ENCODE data around the gene KRTAP10-7. TPM values are rescaled to one million over a fixed set of nuclear protein-coding genes. Genes with fewer than 3 reads are reported as not detected.

KRTAP10-7 gene
- total RNA-seq, 1 donor from 2014 or later, result not detected

DNA sequence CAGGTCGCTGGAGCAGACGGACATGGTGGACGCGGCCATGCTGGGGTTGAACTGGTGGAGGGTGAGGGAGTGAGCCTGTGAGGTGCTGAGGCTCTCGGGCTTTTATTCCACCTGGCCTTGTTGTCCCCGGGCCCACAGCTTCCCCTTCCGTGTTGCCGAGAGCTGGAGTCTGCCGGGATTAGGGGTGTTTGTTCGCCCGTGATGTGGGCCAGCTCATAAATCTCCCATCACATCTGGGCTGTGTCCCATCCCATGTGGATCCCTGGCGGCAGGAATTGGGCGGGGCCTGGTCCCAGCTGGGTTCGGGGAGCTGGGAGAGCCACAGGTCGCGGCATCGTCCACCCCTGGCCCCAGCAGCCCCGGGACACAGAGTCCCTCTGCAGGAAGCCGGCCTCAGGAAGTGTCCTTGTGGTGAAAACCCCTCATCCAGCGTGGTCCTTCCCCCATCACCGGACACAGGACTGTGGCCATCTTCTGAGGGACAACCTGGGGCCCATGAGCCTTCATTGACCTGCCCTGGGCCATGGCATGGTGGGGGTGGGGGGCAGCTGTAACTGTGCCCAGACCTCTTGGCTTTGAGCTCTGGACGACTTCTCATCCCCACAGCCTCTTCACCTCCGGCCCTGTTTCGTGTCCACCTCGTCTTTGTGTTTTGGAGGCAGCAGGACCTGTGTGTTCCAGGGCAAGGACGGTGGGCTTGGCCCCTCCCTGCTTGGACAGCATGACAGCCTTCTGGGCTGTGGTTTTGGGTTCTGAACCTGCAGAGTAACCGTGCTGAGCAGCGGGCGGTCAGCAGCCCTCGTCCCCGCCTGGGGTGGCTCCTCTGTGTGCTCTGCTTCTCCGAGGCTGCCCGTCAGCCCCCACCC is 7.7 kb upstream of the KRTAP10-7 start, which contains the start of gene KRTAP10-6:
TSS of gene KRTAP10-6 (minus strand) at position 60 of the 866 bp plus-strand sequence. CDS start at position 39, 21 bp downstream.
- H3K27ac Mint-ChIP-seq (ENCODE audit: unreplicated experiment), result no peak within 1 kb of the TSS
- no peak for DNase-seq (ENCODE audit: low read depth, low spot score)

DNA sequence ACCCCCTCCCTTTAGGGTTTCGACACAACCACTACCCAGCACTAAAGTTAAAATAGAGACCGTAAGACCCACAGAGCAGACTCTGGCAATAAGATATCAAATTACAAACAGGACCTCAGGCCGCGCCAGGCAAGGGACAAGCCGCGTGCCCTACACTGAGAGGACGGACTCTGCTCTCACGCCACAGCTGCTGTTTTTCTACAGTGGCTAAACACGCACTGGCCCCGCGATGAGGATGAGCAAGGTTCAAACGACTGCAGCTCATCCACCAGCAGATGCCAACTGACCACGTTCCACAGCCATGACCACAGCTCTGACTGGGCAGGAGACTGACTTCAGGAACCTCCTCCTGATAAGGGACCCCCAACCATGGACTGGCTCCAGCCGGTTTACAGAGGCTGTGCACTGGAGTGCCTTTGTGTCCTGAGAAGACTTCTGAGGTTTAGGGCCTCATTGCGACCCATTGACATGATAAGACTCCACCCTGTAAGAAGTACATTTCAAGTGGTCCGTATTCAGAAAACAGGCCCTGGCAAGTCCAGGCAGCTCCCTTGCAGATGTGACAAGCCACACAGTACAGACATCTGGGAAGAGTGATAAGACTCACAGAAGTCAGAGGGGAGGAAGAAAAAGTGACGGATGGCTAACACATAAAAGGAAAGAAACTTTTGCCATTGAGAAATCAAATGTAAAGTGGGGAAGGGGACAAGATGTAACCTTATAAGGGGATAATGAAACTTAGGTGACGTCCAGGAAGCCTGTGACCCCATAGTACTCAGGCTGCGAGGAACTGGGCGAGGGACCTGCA is 6.6 kb upstream of the KRTAP10-7 start:
- H3K4me1 Mint-ChIP-seq, result peaks cover 25% of the 10 kb centered on the region
- no peaks in the 10 kb centered on the region for H3K36me3 Mint-ChIP-seq (ENCODE audit: low read depth)
- no peaks in the 10 kb centered on the region for H3K27me3 Mint-ChIP-seq (ENCODE audit: low read depth)
- H3K27ac Mint-ChIP-seq (ENCODE audit: unreplicated experiment), result peak overlapping the region; percentile 69
- TF ChIP-seq, protein P1, sequence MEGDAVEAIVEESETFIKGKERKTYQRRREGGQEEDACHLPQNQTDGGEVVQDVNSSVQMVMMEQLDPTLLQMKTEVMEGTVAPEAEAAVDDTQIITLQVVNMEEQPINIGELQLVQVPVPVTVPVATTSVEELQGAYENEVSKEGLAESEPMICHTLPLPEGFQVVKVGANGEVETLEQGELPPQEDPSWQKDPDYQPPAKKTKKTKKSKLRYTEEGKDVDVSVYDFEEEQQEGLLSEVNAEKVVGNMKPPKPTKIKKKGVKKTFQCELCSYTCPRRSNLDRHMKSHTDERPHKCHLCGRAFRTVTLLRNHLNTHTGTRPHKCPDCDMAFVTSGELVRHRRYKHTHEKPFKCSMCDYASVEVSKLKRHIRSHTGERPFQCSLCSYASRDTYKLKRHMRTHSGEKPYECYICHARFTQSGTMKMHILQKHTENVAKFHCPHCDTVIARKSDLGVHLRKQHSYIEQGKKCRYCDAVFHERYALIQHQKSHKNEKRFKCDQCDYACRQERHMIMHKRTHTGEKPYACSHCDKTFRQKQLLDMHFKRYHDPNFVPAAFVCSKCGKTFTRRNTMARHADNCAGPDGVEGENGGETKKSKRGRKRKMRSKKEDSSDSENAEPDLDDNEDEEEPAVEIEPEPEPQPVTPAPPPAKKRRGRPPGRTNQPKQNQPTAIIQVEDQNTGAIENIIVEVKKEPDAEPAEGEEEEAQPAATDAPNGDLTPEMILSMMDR (conservative IDR thresholded peaks at IDR 0.05), result no peak
- H3K4me3 Mint-ChIP-seq, result no peak overlapping the region
- DNase-seq (ENCODE audit: low read depth, low spot score), result no peak
- H3K9me3 Mint-ChIP-seq, result no peaks in the 10 kb centered on the region

More for the DNA sequence above, 7.7 kb upstream of the KRTAP10-7 start, which contains the start of gene KRTAP10-6:
- Mint-ChIP-seq H3K27me3 (ENCODE audit: low read depth) (peaks cover 5% of the 10 kb centered on the region), H3K4me3 (no peak within 1 kb of the TSS), H3K9me3 (no peaks in the 10 kb centered on the region), H3K36me3 (ENCODE audit: low read depth) (no peaks in the 10 kb centered on the region), H3K4me1 (peaks cover 14% of the 10 kb centered on the region)
- TF ChIP-seq, protein P1 (conservative IDR thresholded peaks at IDR 0.05), result no peak

DNA sequence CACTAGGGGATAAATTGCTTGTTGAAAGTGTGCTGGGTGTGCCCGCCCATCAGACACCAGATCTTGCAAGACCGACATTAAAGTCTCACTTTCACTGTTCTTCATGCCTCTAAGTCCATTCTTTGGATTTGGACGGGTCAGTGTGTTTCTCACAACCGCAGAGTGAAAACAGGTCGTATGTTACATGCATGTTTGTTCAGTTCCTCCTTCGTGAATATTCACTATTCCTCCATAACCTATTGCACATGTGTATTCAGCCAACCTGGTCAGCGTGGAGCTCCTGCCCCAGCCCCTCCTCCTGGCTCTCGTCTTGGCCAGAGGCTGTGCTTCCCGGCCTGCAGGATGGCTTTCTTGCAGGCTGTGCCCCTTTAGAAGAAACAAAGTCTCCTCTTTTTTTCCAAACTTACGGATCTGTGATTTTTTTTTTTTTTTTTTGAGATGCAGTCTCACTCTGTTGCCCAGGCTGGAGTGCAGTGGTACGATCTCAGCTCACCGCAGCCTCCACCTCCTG is 5.9 kb upstream of the KRTAP10-7 start:
- H3K27ac Mint-ChIP-seq (ENCODE audit: unreplicated experiment), result no peak overlapping the region
- no peaks in the 10 kb centered on the region for H3K36me3 Mint-ChIP-seq (ENCODE audit: low read depth)
- no peak overlapping the region for H3K4me3 Mint-ChIP-seq
- H3K9me3 Mint-ChIP-seq, result no peaks in the 10 kb centered on the region
- peaks cover 26% of the 10 kb centered on the region for H3K4me1 Mint-ChIP-seq
- no peaks in the 10 kb centered on the region for H3K27me3 Mint-ChIP-seq (ENCODE audit: low read depth)
- DNase-seq (ENCODE audit: low read depth, low spot score), result no peak
- TF ChIP-seq, protein P1 (conservative IDR thresholded peaks at IDR 0.05), result no peak

DNA sequence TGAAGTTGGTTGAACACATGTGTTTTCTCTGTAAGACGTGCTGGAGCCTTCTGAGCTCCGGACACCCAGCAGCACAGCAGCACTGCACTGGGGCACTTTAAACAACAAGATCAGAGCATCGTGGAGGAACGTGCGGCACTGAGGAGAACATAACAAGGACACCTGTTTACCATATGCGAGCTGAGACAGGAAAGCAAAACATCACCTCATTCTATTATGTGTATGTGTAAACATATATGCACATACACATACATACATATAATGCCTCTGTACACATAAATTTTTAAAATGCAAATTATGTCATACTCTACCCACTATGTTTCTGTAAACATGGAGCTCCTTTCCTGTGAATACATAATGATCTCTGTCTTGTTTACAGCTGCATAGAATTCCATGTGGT is 4.9 kb upstream of the KRTAP10-7 start:
- no peaks in the 10 kb centered on the region for H3K9me3 Mint-ChIP-seq
- H3K27me3 Mint-ChIP-seq (ENCODE audit: low read depth), result no peaks in the 10 kb centered on the region
- DNase-seq (ENCODE audit: low read depth, low spot score), result no peak
- TF ChIP-seq, protein P1 (conservative IDR thresholded peaks at IDR 0.05), result no peak
- H3K36me3 Mint-ChIP-seq (ENCODE audit: low read depth), result no peaks in the 10 kb centered on the region
- peaks cover 26% of the 10 kb centered on the region for H3K4me1 Mint-ChIP-seq
- H3K4me3 Mint-ChIP-seq, result no peak overlapping the region
- H3K27ac Mint-ChIP-seq (ENCODE audit: unreplicated experiment), result no peak overlapping the region

DNA sequence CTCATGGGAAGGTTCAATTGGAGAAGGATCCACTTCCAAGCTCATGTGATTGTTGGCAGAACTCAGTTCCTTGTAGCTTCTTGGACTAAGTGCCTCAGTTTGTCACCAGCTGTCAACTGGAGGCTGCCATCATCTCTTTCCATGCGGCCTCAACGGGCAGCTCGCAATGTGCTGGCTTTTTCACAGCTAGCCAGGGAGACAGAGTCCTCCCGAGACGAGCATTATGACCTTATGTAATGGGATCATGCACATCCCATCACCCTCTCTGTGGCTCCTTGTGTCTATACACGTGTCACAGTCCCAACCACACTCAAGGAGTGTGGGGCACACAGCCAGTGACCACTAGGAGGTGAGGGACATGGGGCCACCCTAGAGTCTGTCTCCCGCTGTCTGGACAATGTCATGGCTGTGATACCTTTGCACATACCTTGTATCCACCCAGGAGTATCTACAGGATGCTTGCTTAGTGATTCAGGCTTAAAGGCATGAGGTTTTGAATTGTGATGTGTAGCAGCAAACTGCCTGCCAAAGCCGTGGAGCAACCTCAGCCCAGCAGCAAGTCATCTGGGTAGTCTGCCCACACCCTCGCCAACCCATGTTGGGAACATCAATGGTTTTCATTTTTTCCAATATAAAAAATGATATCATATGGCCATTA is 4.2 kb upstream of the KRTAP10-7 start:
- Mint-ChIP-seq H3K27me3 (ENCODE audit: low read depth) (no peaks in the 10 kb centered on the region), H3K4me1 (peaks cover 26% of the 10 kb centered on the region), H3K36me3 (ENCODE audit: low read depth) (no peaks in the 10 kb centered on the region), H3K4me3 (no peak overlapping the region), H3K27ac (ENCODE audit: unreplicated experiment) (no peak overlapping the region), H3K9me3 (no peaks in the 10 kb centered on the region)
- TF ChIP-seq, protein P1 (conservative IDR thresholded peaks at IDR 0.05), result no peak
- no peak for DNase-seq (ENCODE audit: low read depth, low spot score)
